Subcutaneous abdominal adipose tissue (tissue), 5 donors: ENCODE data around the gene PEAK1.

Experiments
- H3K27ac ChIP-seq: one replicate; pipeline ENCODE4 v1.7.0; 2013; ENCODE audit warnings: low read depth, mild to moderate bottlenecking, inconsistent platforms, low read length, moderate library complexity
- H3K27me3 ChIP-seq, 5 donors: one replicate each; pipeline ENCODE4 v1.7.0; 2013; ENCODE audit warnings: low read length in 5 of 5, inconsistent platforms in 1 of 5; ENCODE audit not compliant: control insufficient read depth in 5 of 5, insufficient read depth in 4 of 5
- H3K36me3 ChIP-seq, 5 donors: one replicate each; pipeline ENCODE4 v1.7.0; 2013; ENCODE audit warnings: low read length in 5 of 5; ENCODE audit not compliant: control insufficient read depth in 5 of 5, insufficient read depth in 5 of 5
- H3K4me1 ChIP-seq, 5 donors: one replicate each; pipeline ENCODE4 v1.7.0; 2013; ENCODE audit warnings: low read length in 5 of 5, mild to moderate bottlenecking in 3 of 5, moderate library complexity in 1 of 5; ENCODE audit not compliant: control insufficient read depth in 5 of 5, insufficient read depth in 5 of 5
- H3K4me3 ChIP-seq, 5 donors: one replicate each; pipeline ENCODE4 v1.7.0; 2013; ENCODE audit warnings: low read length in 5 of 5, low read depth in 1 of 5
- H3K9ac ChIP-seq, 5 donors: one replicate each; pipeline ENCODE4 v1.7.0; 2013; ENCODE audit warnings: low read length in 5 of 5, mild to moderate bottlenecking in 4 of 5, moderate library complexity in 3 of 5
- H3K9me3 ChIP-seq, 5 donors: one replicate each; pipeline ENCODE4 v1.7.0; 2013; ENCODE audit warnings: low read length in 5 of 5; ENCODE audit not compliant: control insufficient read depth in 5 of 5
- donor health status: healthy.
- donor health status: healthy.
- donor health status: healthy.
- donor health status: healthy.
- donor health status: healthy.

The PEAK1 gene

GRCh38 chr15:77419836-77420609, at the start of gene PEAK1:
PEAK1 (minus strand) TSS chr15:77420104; CDS start chr15:77181926, 238,178 bp downstream.
- Histone ChIP-seq H3K9ac (peak within 1 kb of the TSS; percentile 87 to 99 (median 97)), H3K27me3 (no peaks in the 10 kb centered on the region), H3K27ac (peak within 1 kb of the TSS; percentile 99), H3K4me1 (peaks cover 0 to 74% (median 61%) of the 10 kb centered on the region in 5 donors), H3K9me3 (no peaks in the 10 kb centered on the region), H3K4me3 (peak within 1 kb of the TSS; percentile 96 to 98 (median 96)), H3K36me3 (no peaks in the 10 kb centered on the region)

GRCh38 chr15:77468896-77469295, 49.0 kb upstream of the PEAK1 start:
- H3K36me3 ChIP-seq: peaks cover 25 to 48% (median 39%) of the 10 kb centered on the region in 5 donors
- no peaks in the 10 kb centered on the region for H3K27me3 ChIP-seq
- no peak overlapping the region for H3K4me3 ChIP-seq
- H3K4me1 ChIP-seq: peaks cover 0 to 3% (median 0%) of the 10 kb centered on the region in 5 donors
- no peak overlapping the region for H3K27ac ChIP-seq
- H3K9ac ChIP-seq: no peak overlapping the region
- no peaks in the 10 kb centered on the region for H3K9me3 ChIP-seq

- Histone ChIP-seq H3K27ac (no peak overlapping the region), H3K27me3 (no peaks in the 10 kb centered on the region), H3K9me3 (no peaks in the 10 kb centered on the region), H3K4me3 (no peak overlapping the region), H3K36me3 (peaks cover 17 to 39% (median 30%) of the 10 kb centered on the region in 5 donors), H3K4me1 (peaks cover 0 to 7% (median 4%) of the 10 kb centered on the region in 5 donors), H3K9ac (no peak overlapping the region)
These were observed 46.6 kb upstream of the PEAK1 start for GRCh38 chr15:77466521-77466920.

DNA sequence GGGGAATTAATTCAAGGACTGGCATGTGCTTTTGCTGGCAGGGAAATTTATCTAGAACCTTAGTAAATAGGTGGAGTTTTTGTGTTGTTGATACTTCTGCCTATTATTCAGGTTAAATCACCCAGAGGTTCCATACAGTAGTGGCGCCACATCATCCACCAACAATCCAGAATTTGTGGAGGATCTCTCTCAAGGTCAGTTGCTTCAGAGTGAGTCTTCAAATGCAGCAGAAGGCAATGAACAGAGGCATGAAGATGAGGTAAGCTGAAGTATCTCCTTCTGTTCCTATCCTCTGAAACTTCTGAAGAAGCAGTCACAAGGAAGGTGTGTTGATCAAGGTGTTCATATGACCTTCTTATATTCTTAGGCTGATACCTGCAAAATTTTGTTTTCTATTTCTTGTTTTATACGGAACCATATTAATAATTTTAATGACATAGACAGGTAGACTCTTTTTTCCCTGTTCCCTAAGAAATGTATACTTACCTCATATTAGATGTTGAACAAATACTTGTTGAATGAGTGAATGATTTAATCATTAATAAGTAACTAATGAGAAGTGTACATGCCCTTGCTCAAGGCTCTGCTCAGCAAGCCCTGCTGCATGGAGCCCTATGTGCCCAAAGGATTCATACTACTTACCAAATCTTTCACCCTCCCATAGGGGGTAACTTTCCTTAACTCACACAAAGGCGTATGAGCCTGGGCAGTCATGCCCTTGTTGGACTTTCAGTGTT, 44.4 kb upstream of the PEAK1 start:
- Histone ChIP-seq H3K4me1 (peaks cover 0 to 9% (median 5%) of the 10 kb centered on the region in 5 donors), H3K9me3 (no peaks in the 10 kb centered on the region), H3K27ac (no peak overlapping the region), H3K27me3 (no peaks in the 10 kb centered on the region), H3K36me3 (peaks cover 17 to 41% (median 24%) of the 10 kb centered on the region in 5 donors), H3K9ac (no peak overlapping the region), H3K4me3 (no peak overlapping the region)

DNA sequence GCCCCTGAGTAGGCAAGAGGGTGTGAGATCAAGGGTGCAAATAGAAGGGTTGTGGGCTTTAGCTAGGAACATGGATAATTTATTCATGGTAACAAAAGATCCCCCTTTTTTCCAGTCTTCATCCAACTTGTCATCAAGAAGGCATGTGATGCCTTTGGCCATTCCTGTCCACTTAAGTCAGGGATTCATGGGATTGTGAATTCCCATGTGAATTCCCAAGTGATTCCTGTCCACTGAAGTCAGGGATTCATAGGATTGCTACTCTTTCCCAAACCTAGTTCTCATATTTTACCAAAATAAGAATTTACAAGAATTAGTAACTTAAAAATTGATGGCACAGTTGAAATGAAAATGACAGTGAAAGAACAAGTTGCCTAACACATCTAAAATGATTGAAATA, 41.6 kb upstream of the PEAK1 start:
- no peak overlapping the region for H3K4me3 ChIP-seq
- peaks cover 0 to 16% (median 14%) of the 10 kb centered on the region in 5 donors for H3K4me1 ChIP-seq
- H3K27ac ChIP-seq: no peak overlapping the region
- no peaks in the 10 kb centered on the region for H3K9me3 ChIP-seq
- no peak overlapping the region for H3K9ac ChIP-seq
- H3K27me3 ChIP-seq: no peaks in the 10 kb centered on the region
- H3K36me3 ChIP-seq: peaks cover 9 to 35% (median 16%) of the 10 kb centered on the region in 5 donors

GRCh38 chr15:77459031-77459430, 39.1 kb upstream of the PEAK1 start:
- H3K36me3 ChIP-seq: peaks cover 0 to 27% (median 5%) of the 10 kb centered on the region in 5 donors
- no peaks in the 10 kb centered on the region for H3K27me3 ChIP-seq
- H3K27ac ChIP-seq: no peak overlapping the region
- no peak overlapping the region for H3K9ac ChIP-seq
- no peaks in the 10 kb centered on the region for H3K9me3 ChIP-seq
- H3K4me3 ChIP-seq: no peak overlapping the region
- peaks cover 0 to 31% (median 26%) of the 10 kb centered on the region in 5 donors for H3K4me1 ChIP-seq

GRCh38 chr15:77457905-77458265, 38.0 kb upstream of the PEAK1 start:
- peaks cover 0 to 18% (median 3%) of the 10 kb centered on the region in 5 donors for H3K36me3 ChIP-seq
- H3K27ac ChIP-seq: no peak overlapping the region
- H3K9me3 ChIP-seq: no peaks in the 10 kb centered on the region
- no peaks in the 10 kb centered on the region for H3K27me3 ChIP-seq
- H3K4me1 ChIP-seq: peaks cover 0 to 31% (median 26%) of the 10 kb centered on the region in 5 donors
- H3K4me3 ChIP-seq: no peak overlapping the region
- no peak overlapping the region for H3K9ac ChIP-seq

DNA sequence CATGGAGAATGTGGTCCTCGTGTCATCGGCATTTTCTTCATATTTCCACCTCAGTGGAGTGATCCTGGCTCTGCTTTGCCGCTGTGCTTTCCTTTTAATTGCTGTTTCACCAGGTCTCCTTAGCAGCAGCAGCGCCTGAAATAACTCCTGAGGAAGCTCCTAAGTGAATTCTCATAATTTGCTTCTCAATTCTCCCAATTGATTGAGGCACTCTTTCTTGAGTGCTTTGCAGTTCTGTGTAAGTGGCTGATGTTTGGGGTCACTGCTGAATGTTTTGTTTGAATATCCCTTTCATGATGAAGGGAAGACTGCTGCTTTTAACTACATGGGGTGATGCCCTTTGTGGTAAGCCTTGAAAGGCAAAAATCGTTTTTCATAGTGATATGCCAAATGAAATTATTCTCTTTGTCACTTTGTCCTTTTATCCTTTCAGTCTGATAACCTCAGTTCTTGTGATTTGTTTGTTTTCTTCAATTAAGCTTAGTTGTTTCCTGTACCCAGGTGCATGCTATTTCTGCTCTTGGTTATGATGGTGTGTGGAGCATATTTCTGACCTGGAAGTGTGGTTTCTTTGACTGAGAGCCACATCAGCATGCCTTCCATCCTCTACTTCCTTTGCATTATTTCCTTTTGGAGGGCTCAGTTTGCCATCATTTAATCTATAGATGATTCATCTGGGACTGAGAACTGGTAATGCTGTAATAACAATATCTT, 37.4 kb upstream of the PEAK1 start:
- no peak overlapping the region for H3K4me3 ChIP-seq
- no peak overlapping the region for H3K27ac ChIP-seq
- H3K9ac ChIP-seq: no peak overlapping the region
- peaks cover 0 to 30% (median 26%) of the 10 kb centered on the region in 5 donors for H3K4me1 ChIP-seq
- no peaks in the 10 kb centered on the region for H3K27me3 ChIP-seq
- peaks cover 0 to 18% (median 3%) of the 10 kb centered on the region in 5 donors for H3K36me3 ChIP-seq
- no peaks in the 10 kb centered on the region for H3K9me3 ChIP-seq

GRCh38 chr15:77456746-77457145, 36.8 kb upstream of the PEAK1 start:
- Histone ChIP-seq H3K27ac (peak overlapping the region; percentile 66), H3K36me3 (peaks cover 0 to 18% (median 3%) of the 10 kb centered on the region in 5 donors), H3K27me3 (no peaks in the 10 kb centered on the region), H3K4me3 (no peak overlapping the region), H3K9me3 (no peaks in the 10 kb centered on the region), H3K4me1 (peaks cover 0 to 27% (median 24%) of the 10 kb centered on the region in 5 donors), H3K9ac (no peak overlapping the region)
